ENCODE data around the gene CXCL1. TPM values are rescaled to one million over a fixed set of nuclear protein-coding genes. Genes with fewer than 3 reads are reported as not detected.
A peak's percentile ranks its signal among the peaks of the same experiment; 100 is the strongest.

Gene CXCL1
- polyA plus RNA-seq, 3 donors: 1.7 to 4.4 (median 3.5) TPM

GRCh38 chr4:73844345-73844744 is 24.8 kb upstream of the CXCL1 start:
- Histone ChIP-seq H4K20me1 (ENCODE audit: insufficient read depth, low read length) (no peaks in the 10 kb centered on the region), H3K79me2 (ENCODE audit: insufficient read depth, low read length) (no peaks in the 10 kb centered on the region), H3K4me2 (replicated peaks; ENCODE audit: extremely low read depth, low read length, poor library complexity, severe bottlenecking) (peak overlapping the region; percentile 50), H3K9ac (ENCODE audit: insufficient read depth, low read length, poor library complexity, severe bottlenecking) (no peak overlapping the region), H3K4me3 (replicated peaks in 1 of 3; ENCODE audit: low read depth in 2 of 3, low read length in 3 of 3) (peak overlapping the region in 1 of 3 experiments; percentile 37), H3K27me3 (ENCODE audit: control insufficient read depth in 2 of 2, insufficient read depth in 2 of 2, low read length in 2 of 2) (no peaks in the 10 kb centered on the region), H3K27ac (ENCODE audit: low read depth in 1 of 2, low read length in 2 of 2) (peak overlapping the region in 1 of 2 donors; percentile 64), H3K4me1 (ENCODE audit: control insufficient read depth in 1 of 2, insufficient read depth in 2 of 2, low read length in 2 of 2) (peaks cover 18 to 26% of the 10 kb centered on the region in 2 donors), H3K36me3 (replicated peaks in 1 of 2; ENCODE audit: control insufficient read depth in 1 of 2, insufficient read depth in 2 of 2, low read length in 2 of 2) (no peaks in the 10 kb centered on the region), H2AFZ (ENCODE audit: insufficient read depth, low read depth, low read length, poor library complexity, severe bottlenecking) (no peak overlapping the region), H3K9me3 (replicated peaks in 1 of 2; ENCODE audit: control insufficient read depth in 1 of 2, insufficient read depth in 1 of 2, low read length in 2 of 2) (no peaks in the 10 kb centered on the region)
- H3K27me3 Mint-ChIP-seq (ENCODE audit: low read depth in 3 of 3): no peaks in the 10 kb centered on the region
- intact Hi-C loops (cut with micrococcal nuclease): loop anchor here in 1 of 2 donors (5.0 kb wide), 1 partner anchor 112 kb away; no protein-coding TSS in a partner anchor
- TF ChIP-seq CTCF (IDR thresholded peaks at IDR 0.05): no peak
- H3K27ac Mint-ChIP-seq: peak overlapping the region; percentile 79 to 93 (median 87)
- peaks cover 28% of the 10 kb centered on the region for H3K4me1 Mint-ChIP-seq
- H3K36me3 Mint-ChIP-seq: no peaks in the 10 kb centered on the region
- WGBS (ENCODE audit: insufficient coverage): no CpG with 5 or more reads among the region's 3 CpGs
- DNase-seq: peak; percentile 70 to 88 (median 81)
- peak overlapping the region; percentile 10 to 66 for H3K4me3 Mint-ChIP-seq
- H3K9me3 Mint-ChIP-seq: no peaks in the 10 kb centered on the region

- peak in 1 of 3 donors; percentile 31 for DNase-seq
- no peaks in the 10 kb centered on the region for H3K9me3 Mint-ChIP-seq
- H3K4me3 ChIP-seq (replicated peaks in 1 of 3; ENCODE audit: low read depth in 2 of 3, low read length in 3 of 3): peak overlapping the region in 1 of 3 experiments; percentile 37
- H3K79me2 ChIP-seq (ENCODE audit: insufficient read depth, low read length): no peaks in the 10 kb centered on the region
- H3K36me3 Mint-ChIP-seq: no peaks in the 10 kb centered on the region
- peak overlapping the region; percentile 79 to 93 (median 87) for H3K27ac Mint-ChIP-seq
- H3K36me3 ChIP-seq (replicated peaks in 1 of 2; ENCODE audit: control insufficient read depth in 1 of 2, insufficient read depth in 2 of 2, low read length in 2 of 2): no peaks in the 10 kb centered on the region
- H3K4me2 ChIP-seq (replicated peaks; ENCODE audit: extremely low read depth, low read length, poor library complexity, severe bottlenecking): peak overlapping the region; percentile 50
- intact Hi-C loops (cut with micrococcal nuclease): loop anchor here in 1 of 2 donors (5.0 kb wide), 1 partner anchor 113 kb away; no protein-coding TSS in a partner anchor
- no peak for TF ChIP-seq CTCF (IDR thresholded peaks at IDR 0.05)
- no CpG with 5 or more reads among the region's 2 CpGs for WGBS (ENCODE audit: insufficient coverage)
- H3K27ac ChIP-seq (ENCODE audit: low read depth in 1 of 2, low read length in 2 of 2): peak overlapping the region in 1 of 2 donors; percentile 64
- H3K4me3 Mint-ChIP-seq: peak overlapping the region; percentile 10 to 66
- peaks cover 18 to 26% of the 10 kb centered on the region in 2 donors for H3K4me1 ChIP-seq (ENCODE audit: control insufficient read depth in 1 of 2, insufficient read depth in 2 of 2, low read length in 2 of 2)
- H3K4me1 Mint-ChIP-seq: peaks cover 28% of the 10 kb centered on the region
- no peaks in the 10 kb centered on the region for H3K27me3 ChIP-seq (ENCODE audit: control insufficient read depth in 2 of 2, insufficient read depth in 2 of 2, low read length in 2 of 2)
- H3K9ac ChIP-seq (ENCODE audit: insufficient read depth, low read length, poor library complexity, severe bottlenecking): no peak overlapping the region
- no peaks in the 10 kb centered on the region for H3K9me3 ChIP-seq (replicated peaks in 1 of 2; ENCODE audit: control insufficient read depth in 1 of 2, insufficient read depth in 1 of 2, low read length in 2 of 2)
- no peaks in the 10 kb centered on the region for H4K20me1 ChIP-seq (ENCODE audit: insufficient read depth, low read length)
- H2AFZ ChIP-seq (ENCODE audit: insufficient read depth, low read depth, low read length, poor library complexity, severe bottlenecking): no peak overlapping the region
- H3K27me3 Mint-ChIP-seq (ENCODE audit: low read depth in 3 of 3): no peaks in the 10 kb centered on the region
Observed at GRCh38 chr4:73844806-73845205, 24.4 kb upstream of the CXCL1 start.
